PC-9 (cell line): ENCODE data around the gene TSPAN32. TPM values are rescaled to one million over a fixed set of nuclear protein-coding genes. Genes with fewer than 3 reads are reported as not detected.

Experiments used
- BruUV-seq: library from RNA; stranded (reverse); fragments of 400-500 nt; replicated peaks from 2 replicates; lab custom pipeline; 2021; lab: Mats Ljungman, UMichigan
- CTCF ChIA-PET: fragments of 300-600 bp; sonication (Branson Sonifier 250); formaldehyde crosslinking; loops from one replicate; lab custom pipeline; 2022; ENCODE audit warnings: antibody characterized with exemption; lab: Charles Lee
- POLR2A ChIA-PET: fragments of 300-600 bp; sonication (Branson Sonifier 250); formaldehyde crosslinking; loops from one replicate; lab custom pipeline; 2022; ENCODE audit warnings: antibody characterized with exemption; ENCODE audit not compliant: unreplicated experiment; lab: Charles Lee
- DNase-seq, 2 experiments: peaks; one replicate each; pipeline versions ENCODE4 v3.0.0 to v3.0.0-alpha.2; 2015 to 2022; ENCODE audit warnings: mixed read lengths in 1 of 2
- H2AFZ ChIP-seq: fragments of 200-600 bp; sonication (generic); 2 replicates; pipeline ENCODE4 v1.8.1; 2017; ENCODE audit warnings: antibody characterized with exemption
- H3F3A ChIP-seq: fragments of 200-600 bp; sonication (generic); 2 replicates; pipeline ENCODE4 v1.8.1; 2017; ENCODE audit warnings: antibody characterized with exemption, mild to moderate bottlenecking, low read depth; ENCODE audit not compliant: insufficient read depth
- H3K27ac ChIP-seq: fragments of 200-600 bp; sonication (generic); 2 replicates; pipeline ENCODE4 v1.6.1; 2016; ENCODE audit warnings: mixed run types
- H3K27me3 ChIP-seq: fragments of 200-600 bp; sonication (generic); 2 replicates; pipeline ENCODE4 v1.6.1; 2016; ENCODE audit warnings: low read depth, mixed run types; ENCODE audit not compliant: insufficient read depth
- H3K36me3 ChIP-seq: fragments of 200-600 bp; sonication (generic); 2 replicates; pipeline ENCODE4 v1.6.1; 2016; ENCODE audit warnings: low read depth, mixed run types
- H3K4me1 ChIP-seq: fragments of 200-600 bp; sonication (generic); replicated peaks from 2 replicates; pipeline ENCODE4 v1.6.1; 2016; ENCODE audit warnings: mixed run types; ENCODE audit not compliant: insufficient read depth
- H3K4me2 ChIP-seq: fragments of 200-600 bp; sonication (generic); 2 replicates; pipeline ENCODE4 v1.6.1; 2017; ENCODE audit warnings: mixed run types
- H3K4me3 ChIP-seq: fragments of 200-600 bp; sonication (generic); 2 replicates; pipeline ENCODE4 v1.6.1; 2016; ENCODE audit warnings: mixed run types
- H3K79me2 ChIP-seq: fragments of 200-600 bp; sonication (generic); 2 replicates; pipeline ENCODE4 v1.6.1; 2017; ENCODE audit warnings: low read depth, mixed run types
- H3K9me2 ChIP-seq: fragments of 200-600 bp; sonication (generic); 2 replicates; pipeline ENCODE4 v1.8.1; 2017; ENCODE audit warnings: mild to moderate bottlenecking; ENCODE audit not compliant: insufficient read depth
- H3K9me3 ChIP-seq: fragments of 200-600 bp; sonication (generic); 2 replicates; pipeline ENCODE4 v1.8.1; 2016; ENCODE audit warnings: low read depth; ENCODE audit not compliant: insufficient read depth
- H4K20me1 ChIP-seq: fragments of 200-600 bp; sonication (generic); 2 replicates; pipeline ENCODE4 v1.8.1; 2017; ENCODE audit not compliant: insufficient read depth
- EZH2 ChIP-seq: fragments of 200-600 bp; sonication (generic); IDR thresholded peaks from 2 replicates; pipeline ENCODE4 v1.8.0; 2017; ENCODE audit warnings: antibody characterized with exemption, low read depth
- intact Hi-C: fragments of 100-400 bp; cut with micrococcal nuclease; formaldehyde crosslinking; loops from one replicate; pipeline ENCODE4 v1.10.0; 2022; ENCODE audit not compliant: unreplicated experiment
- total RNA-seq: library from RNA; stranded (reverse); gene quantifications from 2 replicates; pipeline ENCODE4 v1.2.3, GENCODE V29; 2021
- TF ChIP-seq, protein P1 (sequence below): fragments of 200-600 bp; sonication (generic); conservative IDR thresholded peaks from 2 replicates; pipeline ENCODE4 v1.6.1; 2017; ENCODE audit warnings: mixed run types, antibody characterized with exemption, mild to moderate bottlenecking, moderate library complexity

Gene TSPAN32
- total RNA-seq, 1 experiment from 2014 or later, result not detected

DNA sequence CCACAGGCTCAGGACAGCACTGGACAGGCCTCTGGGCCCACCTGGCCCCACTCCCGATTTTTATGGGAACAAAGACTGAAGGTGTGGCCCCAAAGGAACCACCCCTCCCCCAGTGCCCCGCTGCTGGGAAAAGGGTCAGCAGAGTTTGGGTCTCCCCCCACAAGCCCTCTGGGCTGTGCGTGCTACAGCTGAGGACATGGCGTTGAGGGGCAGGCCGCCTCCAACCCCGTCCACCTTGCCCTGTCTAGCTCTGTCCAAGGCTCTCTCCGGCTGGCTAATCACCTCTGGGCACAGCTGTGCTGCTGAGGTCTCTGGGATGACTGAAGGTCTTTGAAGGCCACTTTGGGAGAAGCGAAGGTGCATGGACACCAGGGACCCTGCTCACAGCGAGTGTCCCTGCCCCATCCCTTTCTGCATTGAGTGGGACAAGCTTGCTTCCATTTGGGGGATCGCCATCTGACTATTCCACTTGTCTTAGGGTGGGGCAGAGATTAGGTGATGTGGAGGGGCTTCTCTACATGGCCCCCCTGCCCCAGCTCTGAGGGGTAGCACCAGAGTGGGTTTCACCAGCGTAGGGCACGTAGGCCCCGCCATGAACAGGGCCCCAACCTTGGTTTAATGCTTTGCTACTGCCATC, 38.0 kb upstream of the TSPAN32 start:
- Histone ChIP-seq H3K9me3 (no peaks in the 10 kb centered on the region), H3K9me2 (no peaks in the 10 kb centered on the region), H3K27ac (no peak overlapping the region), H3F3A (peaks cover 7% of the 10 kb centered on the region), H3K36me3 (no peaks in the 10 kb centered on the region), H3K27me3 (no peaks in the 10 kb centered on the region), H3K4me3 (no peak overlapping the region), H3K79me2 (no peaks in the 10 kb centered on the region), H3K4me2 (no peak overlapping the region), H2AFZ (no peak overlapping the region), H4K20me1 (no peaks in the 10 kb centered on the region), H3K4me1 (no peaks in the 10 kb centered on the region)
- no peak for DNase-seq
- ChIA-PET CTCF (no interaction called here), POLR2A (no interaction called here)
- intact Hi-C loops, result no loop called here
- BruUV-seq, result no TSS peak
- TF ChIP-seq, protein P1, sequence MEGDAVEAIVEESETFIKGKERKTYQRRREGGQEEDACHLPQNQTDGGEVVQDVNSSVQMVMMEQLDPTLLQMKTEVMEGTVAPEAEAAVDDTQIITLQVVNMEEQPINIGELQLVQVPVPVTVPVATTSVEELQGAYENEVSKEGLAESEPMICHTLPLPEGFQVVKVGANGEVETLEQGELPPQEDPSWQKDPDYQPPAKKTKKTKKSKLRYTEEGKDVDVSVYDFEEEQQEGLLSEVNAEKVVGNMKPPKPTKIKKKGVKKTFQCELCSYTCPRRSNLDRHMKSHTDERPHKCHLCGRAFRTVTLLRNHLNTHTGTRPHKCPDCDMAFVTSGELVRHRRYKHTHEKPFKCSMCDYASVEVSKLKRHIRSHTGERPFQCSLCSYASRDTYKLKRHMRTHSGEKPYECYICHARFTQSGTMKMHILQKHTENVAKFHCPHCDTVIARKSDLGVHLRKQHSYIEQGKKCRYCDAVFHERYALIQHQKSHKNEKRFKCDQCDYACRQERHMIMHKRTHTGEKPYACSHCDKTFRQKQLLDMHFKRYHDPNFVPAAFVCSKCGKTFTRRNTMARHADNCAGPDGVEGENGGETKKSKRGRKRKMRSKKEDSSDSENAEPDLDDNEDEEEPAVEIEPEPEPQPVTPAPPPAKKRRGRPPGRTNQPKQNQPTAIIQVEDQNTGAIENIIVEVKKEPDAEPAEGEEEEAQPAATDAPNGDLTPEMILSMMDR, result no peak
- no peak for TF ChIP-seq EZH2

- no peaks in the 10 kb centered on the region for H3K36me3 ChIP-seq
- TF ChIP-seq, protein P1, result no peak
- TF ChIP-seq EZH2, result no peak
- H3K9me3 ChIP-seq, result no peaks in the 10 kb centered on the region
- no TSS peak for BruUV-seq
- no peaks in the 10 kb centered on the region for H4K20me1 ChIP-seq
- ChIA-PET CTCF (no interaction called here), POLR2A (no interaction called here)
- no peak overlapping the region for H2AFZ ChIP-seq
- H3K4me2 ChIP-seq, result no peak overlapping the region
- no peak for DNase-seq
- no peaks in the 10 kb centered on the region for H3K79me2 ChIP-seq
- intact Hi-C loops, result no loop called here
- peaks cover 7% of the 10 kb centered on the region for H3F3A ChIP-seq
- no peaks in the 10 kb centered on the region for H3K4me1 ChIP-seq
- H3K27me3 ChIP-seq, result no peaks in the 10 kb centered on the region
- H3K9me2 ChIP-seq, result no peaks in the 10 kb centered on the region
- H3K4me3 ChIP-seq, result no peak overlapping the region
- H3K27ac ChIP-seq, result no peak overlapping the region
These were observed 37.3 kb upstream of the TSPAN32 start for GRCh38 chr11:2264366-2265053.

DNA sequence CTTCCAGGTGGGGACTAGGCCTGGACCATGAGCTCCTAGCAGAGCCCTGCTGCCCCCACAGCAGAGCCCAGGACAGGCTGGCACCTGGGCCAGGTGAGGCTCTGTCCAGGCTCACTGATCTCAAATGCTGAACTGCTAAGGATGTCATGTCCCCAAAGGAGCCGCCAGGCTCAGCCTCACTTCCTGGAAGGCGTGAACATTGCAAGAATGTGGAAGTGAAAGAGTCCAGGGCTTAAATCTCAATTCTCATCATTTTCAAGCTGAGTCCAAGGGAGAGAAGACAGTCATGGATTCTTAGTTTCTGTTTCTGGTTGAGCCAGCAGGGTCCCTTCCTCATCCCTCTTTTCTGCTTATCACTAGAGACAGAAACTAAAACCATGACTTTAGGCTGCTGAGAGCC, 36.4 kb upstream of the TSPAN32 start:
- Histone ChIP-seq H4K20me1 (no peaks in the 10 kb centered on the region), H3K36me3 (no peaks in the 10 kb centered on the region), H2AFZ (no peak overlapping the region), H3K9me2 (no peaks in the 10 kb centered on the region), H3K4me1 (no peaks in the 10 kb centered on the region), H3K4me3 (no peak overlapping the region), H3K27ac (no peak overlapping the region), H3K9me3 (no peaks in the 10 kb centered on the region), H3F3A (peaks cover 7% of the 10 kb centered on the region), H3K79me2 (no peaks in the 10 kb centered on the region), H3K27me3 (no peaks in the 10 kb centered on the region), H3K4me2 (no peak overlapping the region)
- ChIA-PET CTCF (no interaction called here), POLR2A (no interaction called here)
- intact Hi-C loops, result no loop called here
- TF ChIP-seq, protein P1, result no peak
- TF ChIP-seq EZH2, result no peak
- no peak for DNase-seq
- no TSS peak for BruUV-seq
